HG03565 (cell line): ENCODE results near the gene NR2F2.

ENCODE experiments used
- ATAC-seq: cut with Tn5 transposase; IDR thresholded peaks from one replicate; pipeline ENCODE4 v1.9.1; 2021; ENCODE audit warnings: mild to moderate bottlenecking, moderate library complexity; ENCODE audit not compliant: unreplicated experiment

NR2F2 gene

GRCh38 chr15:96316953-96317629 lies 13.4 kb upstream of the NR2F2 start:
- no peak for ATAC-seq

- ATAC-seq: no peak
These were observed 10.4 kb upstream of the NR2F2 start for GRCh38 chr15:96320107-96320506.

GRCh38 chr15:96320703-96321638 lies 9.5 kb upstream of the NR2F2 start:
- no peak for ATAC-seq

GRCh38 chr15:96321639-96322535 lies 8.6 kb upstream of the NR2F2 start:
- ATAC-seq: no peak

- ATAC-seq: no peak
These were observed 7.8 kb upstream of the NR2F2 start for GRCh38 chr15:96322536-96323318.

GRCh38 chr15:96323319-96324145 lies 7.0 kb upstream of the NR2F2 start:
- ATAC-seq: no peak

- ATAC-seq: no peak
These were observed 6.2 kb upstream of the NR2F2 start for GRCh38 chr15:96324192-96324895.

- no peak for ATAC-seq
These were observed 5.5 kb upstream of the NR2F2 start for GRCh38 chr15:96324940-96325540.

GRCh38 chr15:96325541-96326327 lies 4.8 kb upstream of the NR2F2 start:
- no peak for ATAC-seq

- ATAC-seq: no peak
These were observed 4.0 kb upstream of the NR2F2 start for GRCh38 chr15:96326328-96327154.

GRCh38 chr15:96327155-96327741 lies 3.3 kb upstream of the NR2F2 start:
- no peak for ATAC-seq

GRCh38 chr15:96328181-96328876 lies 2.2 kb upstream of the NR2F2 start:
- no peak for ATAC-seq

GRCh38 chr15:96328877-96329195 lies 1.7 kb upstream of the NR2F2 start:
- no peak for ATAC-seq

- no peak for ATAC-seq
These were observed 1.0 kb upstream of the NR2F2 start for GRCh38 chr15:96329403-96329981.

GRCh38 chr15:96330064-96330449 lies 443 bp upstream of the NR2F2 start:
- ATAC-seq: no peak
